GM12872 (cell line): Measurements from ENCODE around the gene C4orf33.

Source experiments
- CTCF ChIP-seq: IDR thresholded peaks from 3 replicates; pipeline ENCODE4 v1.5.1; 2011; ENCODE audit warnings: low read depth, mild to moderate bottlenecking, low read length, moderate library complexity; ENCODE audit not compliant: insufficient read depth

C4orf33 gene

GRCh38 chr4:129109965-129110824, 14.2 kb downstream of the C4orf33 start:
- TF ChIP-seq CTCF, result no peak

- no peak for TF ChIP-seq CTCF
Observed at GRCh38 chr4:129110931-129111330, 15.0 kb downstream of the C4orf33 start.

- TF ChIP-seq CTCF, result 0 out of 3 replicates have a peak, but pooled peaks have one; percentile 7
Observed at GRCh38 chr4:129111919-129112318, 16.0 kb downstream of the C4orf33 start.

- no peak for TF ChIP-seq CTCF
Observed at GRCh38 chr4:129113434-129113833, 17.5 kb downstream of the C4orf33 start.

- TF ChIP-seq CTCF, result no peak
Observed at GRCh38 chr4:129113919-129114318, 18.0 kb downstream of the C4orf33 start.

- no peak for TF ChIP-seq CTCF
Observed at GRCh38 chr4:129117705-129118104, 21.8 kb downstream of the C4orf33 start.

- TF ChIP-seq CTCF, result no peak
Observed at GRCh38 chr4:129129143-129129542, 33.2 kb downstream of the C4orf33 start.
